HepG2 (cell line): ENCODE measurements around the gene ALX3. TPM values are rescaled to one million over a fixed set of nuclear protein-coding genes. Genes with fewer than 3 reads are reported as not detected.

ENCODE experiments used
- HINFP ChIP-seq: sonication (generic); formaldehyde crosslinking; IDR thresholded peaks from 2 replicates; pipeline ENCODE4 v1.4.0; 2020; ENCODE audit warnings: low read depth, mild to moderate bottlenecking, missing genetic modification reagents
- MEIS2 ChIP-seq: sonication (generic); formaldehyde crosslinking; IDR thresholded peaks from 2 replicates; pipeline ENCODE4 v1.9.0; 2021; ENCODE audit warnings: mild to moderate bottlenecking, missing genetic modification reagents
- NCOA5 ChIP-seq: sonication (generic); formaldehyde crosslinking; IDR thresholded peaks from 2 replicates; pipeline ENCODE4 v1.4.0; 2020; ENCODE audit warnings: missing genetic modification reagents
- PATZ1 ChIP-seq: sonication (generic); formaldehyde crosslinking; IDR thresholded peaks from 2 replicates; pipeline ENCODE4 v1.4.0; 2020; ENCODE audit warnings: missing genetic modification reagents
- RNF219 ChIP-seq: sonication (generic); formaldehyde crosslinking; IDR thresholded peaks from 2 replicates; pipeline ENCODE4 v1.5.0; 2020; ENCODE audit warnings: mild to moderate bottlenecking, missing genetic modification reagents
- UBTF ChIP-seq: sonication (generic); formaldehyde crosslinking; IDR thresholded peaks from 2 replicates; pipeline ENCODE4 v1.4.0; 2020; ENCODE audit warnings: mild to moderate bottlenecking, missing genetic modification reagents
- YEATS2 ChIP-seq: sonication (generic); formaldehyde crosslinking; IDR thresholded peaks from 2 replicates; pipeline ENCODE4 v1.4.0; 2020; ENCODE audit warnings: missing genetic modification reagents, borderline replicate concordance
- ZFAT ChIP-seq: sonication (generic); formaldehyde crosslinking; conservative IDR thresholded peaks from 2 replicates; pipeline ENCODE4 v1.8.1; 2023; ENCODE audit warnings: missing genetic modification reagents, inconsistent platforms
- ZFP62 ChIP-seq: sonication (generic); formaldehyde crosslinking; IDR thresholded peaks from 2 replicates; pipeline ENCODE4 v1.4.0; 2020; ENCODE audit warnings: missing genetic modification reagents
- ZMAT3 ChIP-seq: sonication (generic); formaldehyde crosslinking; conservative IDR thresholded peaks from 2 replicates; pipeline ENCODE4 v1.7.0; 2021; ENCODE audit warnings: missing genetic modification reagents
- ZNF17 ChIP-seq: sonication (generic); formaldehyde crosslinking; IDR thresholded peaks from 2 replicates; pipeline ENCODE4 v1.5.0; 2020; ENCODE audit warnings: mild to moderate bottlenecking, missing genetic modification reagents
- ZNF747 ChIP-seq: sonication (generic); formaldehyde crosslinking; IDR thresholded peaks from 2 replicates; pipeline ENCODE4 v1.8.1; 2023; ENCODE audit warnings: missing genetic modification reagents, mild to moderate bottlenecking, borderline replicate concordance
- ZNF782 ChIP-seq: sonication (generic); formaldehyde crosslinking; IDR thresholded peaks from 2 replicates; pipeline ENCODE4 v1.4.0; 2020; ENCODE audit warnings: missing genetic modification reagents, mild to moderate bottlenecking, borderline replicate concordance
- ZNF788 ChIP-seq: sonication (generic); formaldehyde crosslinking; IDR thresholded peaks from 2 replicates; pipeline ENCODE4 v1.5.0; 2020; ENCODE audit warnings: mild to moderate bottlenecking, missing genetic modification reagents, borderline replicate concordance
- ZNF790 ChIP-seq: sonication (generic); formaldehyde crosslinking; IDR thresholded peaks from 2 replicates; pipeline ENCODE4 v1.8.0; 2022; ENCODE audit warnings: missing genetic modification reagents, mild to moderate bottlenecking, borderline replicate concordance
- polyA plus RNA-seq, 8 experiments: library from polyadenylated mRNA; depleted of rRNA in 3 of 8; stranded (reverse) in 7 of 8; unstranded in 1 of 8; fragments of >200 nt; fragmentation: Illumina TruSeq in 4 of 8; extraction: Trizol in 4 of 8; gene quantifications; 2 replicates each; pipeline versions ENCODE4 v1.2.1 to v1.2.3, GENCODE V29; 2011 to 2016; ENCODE audit warnings: low read depth in 4 of 8, missing spikeins in 1 of 8, mixed read lengths in 1 of 8; ENCODE audit not compliant: insufficient read depth in 1 of 8
- total RNA-seq, 5 experiments: library from RNA; depleted of rRNA; stranded (reverse); fragments of >200 nt; fragmentation: Illumina TruSeq; extraction: Trizol; gene quantifications; 2 replicates each; pipeline ENCODE4 v1.2.3, GENCODE V29; 2016; ENCODE audit warnings: low read depth in 1 of 5
- TF ChIP-seq, protein P1 (sequence below): sonication (generic); formaldehyde crosslinking; IDR thresholded peaks from 2 replicates; pipeline ENCODE4 v1.8.1; 2023; ENCODE audit warnings: missing genetic modification reagents, mild to moderate bottlenecking, borderline replicate concordance
- TF ChIP-seq, protein P2 (sequence below), 2 experiments: sonication (generic) in 1 of 2; formaldehyde crosslinking in 1 of 2; IDR thresholded peaks; 2 replicates each; pipeline versions ENCODE4 v1.4.0 to v1.6.1; 2018 to 2020; ENCODE audit warnings: missing genetic modification reagents in 2 of 2, borderline replicate concordance in 1 of 2, low read depth in 1 of 2, mild to moderate bottlenecking in 1 of 2, missing biosample characterization in 1 of 2

Gene ALX3
- total and polyA plus RNA-seq, 2 of the 13 experiments (the other 11 are each of a cell fraction or from before 2014, with no cell fraction given), result not detected

- no peak for TF ChIP-seq ZNF790
- TF ChIP-seq HINFP (CRISPR knock-in tag), result no peak
- TF ChIP-seq, protein P1, sequence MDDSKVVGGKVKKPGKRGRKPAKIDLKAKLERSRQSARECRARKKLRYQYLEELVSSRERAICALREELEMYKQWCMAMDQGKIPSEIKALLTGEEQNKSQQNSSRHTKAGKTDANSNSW, result peak; percentile 41; the same call in 1 of the 2 replicates
- no peak; the same call in 1 of the 2 replicates for TF ChIP-seq PATZ1 (CRISPR knock-in tag)
- TF ChIP-seq UBTF (CRISPR knock-in tag), result peak; percentile 78
- TF ChIP-seq MEIS2 (CRISPR knock-in tag), result no peak
- no peak for TF ChIP-seq ZNF747 (CRISPR knock-in tag)
- no peak for TF ChIP-seq ZFP62
- TF ChIP-seq NCOA5 (CRISPR knock-in tag), result no peak
- TF ChIP-seq, protein P2, sequence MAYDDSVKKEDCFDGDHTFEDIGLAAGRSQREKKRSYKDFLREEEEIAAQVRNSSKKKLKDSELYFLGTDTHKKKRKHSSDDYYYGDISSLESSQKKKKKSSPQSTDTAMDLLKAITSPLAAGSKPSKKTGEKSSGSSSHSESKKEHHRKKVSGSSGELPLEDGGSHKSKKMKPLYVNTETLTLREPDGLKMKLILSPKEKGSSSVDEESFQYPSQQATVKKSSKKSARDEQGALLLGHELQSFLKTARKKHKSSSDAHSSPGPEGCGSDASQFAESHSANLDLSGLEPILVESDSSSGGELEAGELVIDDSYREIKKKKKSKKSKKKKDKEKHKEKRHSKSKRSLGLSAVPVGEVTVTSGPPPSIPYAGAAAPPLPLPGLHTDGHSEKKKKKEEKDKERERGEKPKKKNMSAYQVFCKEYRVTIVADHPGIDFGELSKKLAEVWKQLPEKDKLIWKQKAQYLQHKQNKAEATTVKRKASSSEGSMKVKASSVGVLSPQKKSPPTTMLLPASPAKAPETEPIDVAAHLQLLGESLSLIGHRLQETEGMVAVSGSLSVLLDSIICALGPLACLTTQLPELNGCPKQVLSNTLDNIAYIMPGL (CRISPR knock-in tag; IDR thresholded peaks at IDR 0.05; ENCODE audit: borderline replicate concordance in 1 of 2, low read depth in 1 of 2), result peak in 1 of 2 experiments; percentile 52; a peak in 2 of 4 replicates
- TF ChIP-seq ZNF782 (CRISPR knock-in tag), result no peak
- no peak for TF ChIP-seq ZMAT3
- no peak for TF ChIP-seq ZNF17 (CRISPR knock-in tag)
- TF ChIP-seq ZNF788 (CRISPR knock-in tag), result no peak
- 0 out of 2 replicates have a peak, but pooled peaks have one; percentile 53 for TF ChIP-seq ZFAT
- TF ChIP-seq RNF219 (CRISPR knock-in tag), result no peak
- TF ChIP-seq YEATS2 (CRISPR knock-in tag), result peak; percentile 77; the same call in 1 of the 2 replicates
Measured at GRCh38 chr1:110034451-110035235, 35.8 kb downstream of the ALX3 start, which contains the start of gene STRIP1 (continued).
